AG09309 (cell line): ENCODE data around the gene LHFPL6.

Experiments used
- DNase-seq: peaks from one replicate; pipeline ENCODE4 v3.0.0-alpha.2; 2010; ENCODE audit warnings: low read depth
- H3K4me3 ChIP-seq: 2 replicates; pipeline ENCODE4 v1.5.1; 2011; ENCODE audit warnings: mild to moderate bottlenecking, low read depth, low read length, moderate library complexity; ENCODE audit not compliant: control insufficient read depth
- CTCF ChIP-seq: IDR thresholded peaks from 2 replicates; pipeline ENCODE4 v1.5.1; 2011; ENCODE audit warnings: mild to moderate bottlenecking, low read depth, low read length, inconsistent platforms; ENCODE audit not compliant: insufficient read depth, control insufficient read depth; ENCODE audit errors: missing control alignments

The LHFPL6 gene

GRCh38 chr13:39394796-39395678 is 208.0 kb downstream of the LHFPL6 start:
- TF ChIP-seq CTCF = no peak
- no peak overlapping the region for H3K4me3 ChIP-seq
- DNase-seq = no peak

GRCh38 chr13:39391761-39392160 is 211.2 kb downstream of the LHFPL6 start:
- H3K4me3 ChIP-seq = no peak overlapping the region
- TF ChIP-seq CTCF = no peak
- no peak for DNase-seq

DNA sequence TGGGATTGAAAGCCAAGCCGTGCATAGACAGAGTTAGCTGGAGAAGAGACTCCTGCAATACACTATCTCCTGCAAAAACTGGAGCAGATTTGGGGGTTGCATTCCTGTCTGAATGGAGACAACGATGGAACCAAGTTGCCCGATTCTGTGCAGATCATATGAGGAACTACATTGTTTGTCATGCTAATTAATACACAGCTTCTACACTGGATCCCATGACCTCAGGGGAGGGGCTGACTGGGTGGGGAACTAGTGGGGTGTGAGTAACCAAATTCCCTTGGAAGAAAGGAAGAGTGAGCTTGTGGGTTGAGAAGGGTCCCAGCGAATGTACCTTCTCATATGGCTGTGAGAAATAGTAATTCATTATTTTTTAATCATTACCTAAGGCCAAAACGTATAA is 214.0 kb downstream of the LHFPL6 start:
- TF ChIP-seq CTCF = no peak
- H3K4me3 ChIP-seq = no peak overlapping the region
- no peak for DNase-seq

DNA sequence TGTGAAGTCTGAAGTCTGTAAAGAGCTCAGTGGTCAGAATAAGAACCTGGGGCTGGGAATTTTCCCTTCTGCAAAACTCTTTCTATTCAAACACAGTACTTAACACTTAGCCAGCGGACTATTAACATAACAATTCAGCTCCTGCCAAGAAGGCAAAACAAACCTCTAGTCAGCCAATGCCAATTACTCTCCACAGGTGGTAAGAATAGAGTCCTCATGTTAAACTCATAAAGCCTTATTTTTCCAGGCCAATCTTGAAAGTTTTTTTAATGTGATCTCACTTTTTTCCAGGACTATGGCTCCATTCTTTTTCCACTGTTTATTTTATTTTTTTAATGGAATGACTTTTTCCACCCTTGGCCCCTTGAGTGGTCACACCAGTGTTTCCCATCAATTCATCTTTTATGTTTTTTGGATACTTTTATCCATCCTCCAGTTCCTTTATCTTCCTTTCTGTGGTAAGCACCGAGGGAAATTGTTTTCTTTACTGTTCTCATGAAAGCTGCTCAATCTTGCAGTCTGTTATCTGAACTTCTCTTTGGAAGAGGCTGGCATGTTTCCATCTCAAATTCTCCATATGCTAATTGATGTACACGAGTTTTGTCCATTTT is 217.3 kb downstream of the LHFPL6 start:
- H3K4me3 ChIP-seq = no peak overlapping the region
- DNase-seq = no peak
- no peak for TF ChIP-seq CTCF

DNA sequence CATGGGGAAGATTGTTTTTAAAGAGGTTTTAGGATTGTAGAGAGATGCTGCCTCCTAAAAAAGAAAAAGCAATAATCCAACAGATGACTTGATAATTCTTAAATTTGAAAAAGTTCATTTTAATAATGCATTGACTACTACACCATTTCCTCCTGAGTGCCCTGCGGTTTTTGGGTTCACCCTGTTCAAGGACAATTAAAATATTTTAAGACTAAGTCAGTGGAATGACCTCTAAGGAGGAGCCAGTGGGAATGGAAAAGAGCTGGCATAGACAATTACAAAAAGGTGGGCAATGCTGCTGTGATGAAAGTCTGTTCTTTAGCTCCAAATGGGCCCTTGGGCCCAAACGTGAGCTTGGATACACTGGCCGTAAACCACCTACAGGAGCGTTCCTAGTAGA is 217.8 kb downstream of the LHFPL6 start:
- DNase-seq = no peak
- no peak overlapping the region for H3K4me3 ChIP-seq
- no peak for TF ChIP-seq CTCF

GRCh38 chr13:39381456-39381855 is 221.5 kb downstream of the LHFPL6 start:
- no peak for TF ChIP-seq CTCF
- DNase-seq = no peak
- H3K4me3 ChIP-seq = no peak overlapping the region
